HG03457 (cell line): ENCODE results near the gene CCDC127.
"Not testable (repeated sequence)": the region's sequence is repeated elsewhere in the genome, so short reads cannot be mapped to it uniquely, and the experiment has no call there.

Experiments
- ATAC-seq: cut with Tn5 transposase; IDR thresholded peaks from one replicate; pipeline ENCODE4 v1.9.1; 2021; ENCODE audit warnings: moderate number of reproducible peaks; ENCODE audit not compliant: unreplicated experiment

Gene CCDC127

GRCh38 chr5:204462-204861 is 13.5 kb downstream of the CCDC127 start:
- ATAC-seq, result no peak

- no peak for ATAC-seq
These were observed 14.0 kb downstream of the CCDC127 start for GRCh38 chr5:204001-204400.

- no peak for ATAC-seq
These were observed 14.6 kb downstream of the CCDC127 start for GRCh38 chr5:203246-203930.

GRCh38 chr5:201672-202071 is 16.3 kb downstream of the CCDC127 start:
- no peak for ATAC-seq

GRCh38 chr5:200985-201384 is 17.0 kb downstream of the CCDC127 start:
- ATAC-seq, result no peak

GRCh38 chr5:199950-200645 is 17.9 kb downstream of the CCDC127 start:
- ATAC-seq, result no peak

GRCh38 chr5:199197-199949 is 18.6 kb downstream of the CCDC127 start:
- ATAC-seq, result no peak

GRCh38 chr5:198516-199196 is 19.3 kb downstream of the CCDC127 start:
- ATAC-seq, result no peak

- ATAC-seq, result no peak
These were observed 20.0 kb downstream of the CCDC127 start for GRCh38 chr5:197892-198489.

- not testable (repeated sequence) for ATAC-seq
These were observed 20.9 kb downstream of the CCDC127 start for GRCh38 chr5:197031-197430.

GRCh38 chr5:196350-196749 is 21.6 kb downstream of the CCDC127 start:
- no peak for ATAC-seq

- ATAC-seq, result no peak
These were observed 22.4 kb downstream of the CCDC127 start for GRCh38 chr5:195401-196160.

GRCh38 chr5:194603-195209 is 23.2 kb downstream of the CCDC127 start:
- ATAC-seq, result no peak

GRCh38 chr5:194102-194501 is 23.9 kb downstream of the CCDC127 start:
- ATAC-seq, result no peak

- no peak for ATAC-seq
These were observed 24.8 kb downstream of the CCDC127 start for GRCh38 chr5:192970-193831.

- no peak for ATAC-seq
These were observed 25.3 kb downstream of the CCDC127 start for GRCh38 chr5:192691-192969.

- ATAC-seq, result no peak
These were observed 25.8 kb downstream of the CCDC127 start for GRCh38 chr5:191949-192690.
